Measurements from ENCODE around the gene PI4KB.
"Not testable (repeated sequence)": the region's sequence is repeated elsewhere in the genome, so short reads cannot be mapped to it uniquely, and the experiment has no call there.

Gene PI4KB

DNA sequence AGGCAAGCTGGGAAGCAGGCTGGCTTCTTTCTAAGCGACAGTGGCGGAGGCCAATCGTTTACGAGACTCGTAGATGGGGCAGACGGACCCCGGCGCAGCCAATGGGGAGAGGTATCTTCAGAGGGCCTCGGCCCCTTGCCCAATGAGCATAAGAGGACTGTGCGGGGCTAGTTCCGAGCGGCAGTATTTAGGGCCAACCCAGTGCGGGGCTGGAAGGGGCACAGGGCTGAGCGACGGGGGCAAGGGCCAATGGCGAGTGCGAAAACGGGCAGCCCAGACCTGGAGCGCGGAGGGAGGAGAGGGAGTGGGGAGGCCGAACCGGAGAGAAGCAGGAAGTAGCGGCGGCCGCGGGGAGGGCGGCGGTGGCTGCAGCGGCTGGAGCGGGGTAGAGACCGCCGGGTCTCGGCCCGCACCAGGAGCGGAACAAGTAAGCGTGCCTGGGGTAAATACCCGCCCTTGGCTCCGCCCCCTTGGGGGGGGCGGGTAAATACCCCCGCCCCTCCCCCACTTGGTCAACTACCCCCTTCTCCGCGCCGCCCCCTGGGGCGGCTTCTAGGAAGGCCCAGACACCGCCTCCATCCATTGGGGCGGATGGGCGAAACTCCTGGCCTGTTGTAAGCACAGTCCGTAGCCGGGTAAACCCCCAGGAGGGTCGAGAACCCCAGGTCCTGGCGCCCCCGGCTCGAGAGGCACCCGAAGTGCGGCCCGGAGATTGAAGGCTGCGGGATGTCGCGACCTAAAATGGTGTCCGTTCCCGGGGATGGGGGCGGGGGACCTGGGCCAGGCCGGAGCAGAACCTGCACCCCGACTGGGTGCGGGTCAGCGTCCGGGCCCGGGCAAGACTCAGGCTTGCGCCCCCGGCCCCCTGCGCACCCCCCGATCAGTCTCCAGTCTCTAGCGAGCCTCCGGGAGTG lies 45.0 kb downstream of the PI4KB start, which contains the start of gene ZNF687:
TSS of gene ZNF687 (plus strand) at position 331 of the 914 bp plus-strand sequence. CDS start 3,993 bp downstream, outside the sequence.
- Histone ChIP-seq H3K27ac (peak within 1 kb of the TSS; percentile 98), H3K9me3 (ENCODE audit: low read depth, low read length) (no peaks in the 10 kb centered on the region), H3K36me3 (ENCODE audit: insufficient read depth, low read length) (peaks cover 11% of the 10 kb centered on the region; the same call in 1 of the 2 replicates), H3K9ac (ENCODE audit: insufficient read length) (peak within 1 kb of the TSS; percentile 95), H3K4me3 (peak within 1 kb of the TSS; percentile 94)
- peak; percentile 98 for DNase-seq (ENCODE audit: low read depth, low spot score)
- TF ChIP-seq FOXP2 (optimal IDR thresholded peaks at IDR 0.05; ENCODE audit: control extremely low read depth, extremely low read length, insufficient read depth) = no peak
- peak; percentile 62 for TF ChIP-seq POLR2AphosphoS5 (IDR thresholded peaks at IDR 0.05; ENCODE audit: borderline replicate concordance, low read depth, low read length)

DNA sequence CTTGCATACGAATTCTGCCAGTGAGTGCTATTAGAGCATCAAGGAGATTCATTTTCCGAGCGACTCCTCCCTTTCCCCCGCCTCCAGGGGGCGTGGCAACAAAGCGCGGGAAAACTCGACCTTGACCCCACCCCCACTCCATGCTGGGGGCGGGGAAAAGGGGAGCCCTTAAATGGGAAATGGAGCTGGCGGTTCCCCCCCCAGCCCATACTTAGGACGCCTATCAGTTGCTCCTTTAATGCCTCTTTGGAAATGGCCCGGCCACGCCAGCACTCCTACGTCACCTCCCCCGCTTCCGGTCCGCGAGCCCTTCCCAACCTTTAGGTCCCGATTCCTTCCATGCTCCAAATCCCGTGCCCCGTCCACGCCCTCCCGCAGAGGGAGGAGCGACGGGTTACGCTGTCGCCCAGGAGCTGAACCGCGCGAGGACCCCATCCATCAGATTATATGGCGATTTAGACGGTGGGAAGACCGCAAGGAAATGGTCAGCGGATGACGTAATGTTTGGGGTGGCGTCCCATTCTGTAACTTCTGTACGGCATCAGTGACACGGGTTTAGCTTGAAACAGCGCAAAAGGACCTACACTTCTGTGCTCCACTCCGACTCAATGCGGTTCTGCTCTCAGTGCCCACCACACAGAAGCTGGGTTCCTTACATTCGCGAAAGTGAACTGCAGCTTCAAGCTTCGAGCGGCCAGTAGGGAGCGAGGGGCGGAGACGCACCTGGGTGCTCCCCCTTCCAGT lies 45.8 kb downstream of the PI4KB start:
- Histone ChIP-seq H3K4me3 (peak overlapping the region; percentile 94), H3K27ac (peak overlapping the region; percentile 98), H3K9me3 (ENCODE audit: low read depth, low read length) (no peaks in the 10 kb centered on the region), H3K36me3 (ENCODE audit: insufficient read depth, low read length) (peaks cover 4% of the 10 kb centered on the region; the same call in 1 of the 2 replicates), H3K9ac (ENCODE audit: insufficient read length) (peak overlapping the region; percentile 95)
- TF ChIP-seq POLR2AphosphoS5 (IDR thresholded peaks at IDR 0.05; ENCODE audit: borderline replicate concordance, low read depth, low read length) (peak; percentile 75), FOXP2 (optimal IDR thresholded peaks at IDR 0.05; ENCODE audit: control extremely low read depth, extremely low read length, insufficient read depth) (no peak), EZH2 (IDR thresholded peaks at IDR 0.05) (no peak)
- peak; percentile 91 for DNase-seq (ENCODE audit: low read depth, low spot score)

DNA sequence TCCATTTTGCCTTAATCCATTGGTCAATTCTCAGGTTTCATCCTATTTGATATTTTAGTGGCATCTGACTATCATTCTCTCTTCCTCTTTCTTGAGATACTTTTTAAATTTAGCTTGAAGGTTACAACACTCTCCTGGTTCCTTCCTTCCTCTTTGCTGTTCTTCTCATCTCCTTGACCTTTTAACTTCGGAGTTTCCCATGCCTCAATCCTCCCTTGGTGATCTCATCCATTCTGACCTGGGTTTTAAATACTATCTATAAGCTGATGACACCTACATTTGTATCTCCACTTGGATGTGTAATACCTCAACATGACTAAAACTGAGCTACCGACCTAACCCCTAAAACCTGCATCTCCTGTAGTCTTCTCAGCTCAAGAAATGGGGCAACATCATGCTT lies 50.0 kb downstream of the PI4KB start:
- Histone ChIP-seq H3K9ac (ENCODE audit: insufficient read length) (no peak overlapping the region), H3K4me3 (no peak overlapping the region), H3K36me3 (ENCODE audit: insufficient read depth, low read length) (no peaks in the 10 kb centered on the region), H3K9me3 (ENCODE audit: low read depth, low read length) (no peaks in the 10 kb centered on the region), H3K27ac (no peak overlapping the region)
- no peak for DNase-seq (ENCODE audit: low read depth, low spot score)
- TF ChIP-seq FOXP2 (optimal IDR thresholded peaks at IDR 0.05; ENCODE audit: control extremely low read depth, extremely low read length, insufficient read depth) (no peak), POLR2AphosphoS5 (IDR thresholded peaks at IDR 0.05; ENCODE audit: borderline replicate concordance, low read depth, low read length) (no peak), EZH2 (IDR thresholded peaks at IDR 0.05) (no peak)

DNA sequence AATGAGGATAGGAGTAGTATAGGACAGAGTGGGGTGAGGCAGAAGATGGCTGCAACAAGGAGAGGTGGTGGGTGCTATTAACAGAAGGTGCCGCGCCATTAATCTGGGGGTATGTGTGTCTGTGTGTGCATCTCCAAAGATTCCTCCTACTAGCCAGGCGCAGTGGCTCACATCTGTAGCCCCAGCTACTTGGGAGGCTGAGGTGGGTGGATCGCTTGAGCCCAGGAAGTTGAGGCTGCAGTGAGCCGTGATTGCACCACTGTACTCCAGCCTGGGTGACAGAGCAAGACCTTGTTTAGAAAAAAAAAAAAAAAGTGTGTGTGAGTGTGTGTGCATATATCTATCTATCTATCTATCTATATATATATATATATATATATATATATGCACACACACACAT lies 51.9 kb downstream of the PI4KB start:
- not testable (repeated sequence) for H3K27ac ChIP-seq; H3K4me3 ChIP-seq; H3K36me3 ChIP-seq (ENCODE audit: insufficient read depth, low read length); DNase-seq (ENCODE audit: low read depth, low spot score); H3K9me3 ChIP-seq (ENCODE audit: low read depth, low read length); H3K9ac ChIP-seq (ENCODE audit: insufficient read length)

DNA sequence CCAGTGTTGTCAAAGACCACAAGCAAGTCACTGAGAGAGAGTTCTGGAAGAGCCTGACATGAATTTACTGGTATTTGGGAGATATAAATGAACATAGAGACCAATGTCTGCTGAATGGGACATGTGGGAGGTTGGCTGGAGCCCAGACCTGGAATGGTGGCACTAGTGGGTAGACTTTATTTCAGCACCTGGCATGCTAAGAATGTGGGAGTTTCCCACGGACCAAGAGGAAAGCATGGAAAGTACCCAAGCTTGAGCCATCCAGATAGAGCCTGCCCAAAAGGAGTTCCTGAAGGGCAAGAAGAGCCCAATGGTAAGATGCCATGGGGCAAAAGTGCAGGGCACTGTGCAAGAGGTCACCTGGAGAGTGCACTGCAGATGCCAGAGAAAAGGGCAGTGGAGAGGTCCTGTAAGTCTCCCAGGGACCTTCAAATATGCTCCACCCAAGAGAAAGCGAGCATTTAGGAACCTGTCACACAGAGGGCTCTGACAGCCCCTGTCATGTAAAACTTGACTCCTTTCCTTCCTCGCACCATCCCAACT lies 53.2 kb downstream of the PI4KB start:
- TF ChIP-seq FOXP2 (optimal IDR thresholded peaks at IDR 0.05; ENCODE audit: control extremely low read depth, extremely low read length, insufficient read depth) = no peak
- no peak for DNase-seq (ENCODE audit: low read depth, low spot score)
- H3K36me3 ChIP-seq (ENCODE audit: insufficient read depth, low read length) = no peaks in the 10 kb centered on the region; the same call in 1 of the 2 replicates
- no peak overlapping the region for H3K27ac ChIP-seq
- H3K9me3 ChIP-seq (ENCODE audit: low read depth, low read length) = no peaks in the 10 kb centered on the region
- H3K4me3 ChIP-seq = no peak overlapping the region
- no peak overlapping the region for H3K9ac ChIP-seq (ENCODE audit: insufficient read length)

DNA sequence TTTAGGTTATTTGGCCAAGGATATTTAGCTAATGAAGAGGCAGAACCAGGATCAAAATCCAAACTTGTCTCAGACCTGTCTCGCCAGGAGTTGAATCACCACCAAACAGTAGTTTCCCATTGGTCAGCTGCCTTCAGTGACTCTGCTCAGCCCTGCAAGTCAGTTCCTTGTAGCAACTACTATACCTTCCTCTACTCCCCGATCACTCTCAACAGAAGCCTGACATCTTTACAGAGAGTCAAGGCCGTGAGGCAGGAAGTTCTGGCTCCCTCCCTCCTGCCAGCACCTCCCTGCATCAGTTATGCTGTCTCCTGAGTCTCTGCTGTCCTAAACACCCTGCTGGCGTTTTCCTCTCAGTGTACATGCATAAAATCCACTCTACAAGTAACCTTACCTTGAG lies 59.5 kb downstream of the PI4KB start:
- DNase-seq (ENCODE audit: low read depth, low spot score) = no peak
- no peak overlapping the region for H3K9ac ChIP-seq (ENCODE audit: insufficient read length)
- no peaks in the 10 kb centered on the region for H3K9me3 ChIP-seq (ENCODE audit: low read depth, low read length)
- TF ChIP-seq FOXP2 (optimal IDR thresholded peaks at IDR 0.05; ENCODE audit: control extremely low read depth, extremely low read length, insufficient read depth) (no peak), POLR2AphosphoS5 (IDR thresholded peaks at IDR 0.05; ENCODE audit: borderline replicate concordance, low read depth, low read length) (no peak), EZH2 (IDR thresholded peaks at IDR 0.05) (no peak)
- no peak overlapping the region for H3K4me3 ChIP-seq
- no peak overlapping the region for H3K27ac ChIP-seq
- H3K36me3 ChIP-seq (ENCODE audit: insufficient read depth, low read length) = peaks cover 48% of the 10 kb centered on the region

DNA sequence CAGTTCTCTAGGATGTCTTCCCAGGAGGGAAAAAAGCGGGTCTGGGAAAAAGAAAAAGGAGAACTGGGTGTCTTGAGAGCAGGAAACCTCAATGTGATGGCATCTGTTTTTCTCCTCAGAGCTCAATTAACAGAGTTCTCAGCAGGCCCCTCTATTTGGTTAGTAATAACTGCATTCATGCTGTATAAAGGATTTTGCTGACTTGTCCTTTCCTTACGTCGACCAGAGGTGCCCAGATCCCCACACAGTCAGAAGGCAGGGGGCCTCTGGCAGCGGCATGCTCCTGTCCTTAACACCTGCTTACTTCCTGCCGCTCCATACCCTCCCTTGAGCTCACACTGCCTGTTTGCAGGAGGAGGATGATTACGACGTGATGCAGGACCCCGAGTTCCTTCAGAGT lies 60.4 kb downstream of the PI4KB start:
- no peak for TF ChIP-seq EZH2 (IDR thresholded peaks at IDR 0.05)
- no peak for TF ChIP-seq FOXP2 (optimal IDR thresholded peaks at IDR 0.05; ENCODE audit: control extremely low read depth, extremely low read length, insufficient read depth)
- no peak for TF ChIP-seq POLR2AphosphoS5 (IDR thresholded peaks at IDR 0.05; ENCODE audit: borderline replicate concordance, low read depth, low read length)
- no peak overlapping the region for H3K4me3 ChIP-seq
- H3K36me3 ChIP-seq (ENCODE audit: insufficient read depth, low read length) = peaks cover 58% of the 10 kb centered on the region
- DNase-seq (ENCODE audit: low read depth, low spot score) = no peak
- no peak overlapping the region for H3K9ac ChIP-seq (ENCODE audit: insufficient read length)
- H3K27ac ChIP-seq = no peak overlapping the region
- no peaks in the 10 kb centered on the region for H3K9me3 ChIP-seq (ENCODE audit: low read depth, low read length)

DNA sequence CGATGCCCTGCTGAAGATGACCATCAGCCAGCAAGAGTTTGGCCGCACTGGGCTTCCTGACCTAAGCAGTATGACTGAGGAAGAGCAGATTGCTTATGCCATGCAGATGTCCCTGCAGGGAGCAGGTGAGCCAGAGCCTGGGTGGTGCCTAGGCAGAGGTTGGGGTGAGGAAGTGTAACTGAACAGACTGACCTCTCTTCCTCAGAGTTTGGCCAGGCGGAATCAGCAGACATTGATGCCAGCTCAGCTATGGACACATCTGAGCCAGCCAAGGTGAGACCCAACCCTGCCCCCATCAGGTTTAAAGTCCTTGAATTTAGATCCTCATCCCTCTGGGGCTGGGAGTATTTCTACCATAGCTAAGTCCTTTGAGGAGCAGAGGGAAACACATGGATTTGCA lies 60.9 kb downstream of the PI4KB start:
- peaks cover 58% of the 10 kb centered on the region for H3K36me3 ChIP-seq (ENCODE audit: insufficient read depth, low read length)
- no peak for DNase-seq (ENCODE audit: low read depth, low spot score)
- H3K9ac ChIP-seq (ENCODE audit: insufficient read length) = no peak overlapping the region
- no peak for TF ChIP-seq POLR2AphosphoS5 (IDR thresholded peaks at IDR 0.05; ENCODE audit: borderline replicate concordance, low read depth, low read length)
- no peak for TF ChIP-seq FOXP2 (optimal IDR thresholded peaks at IDR 0.05; ENCODE audit: control extremely low read depth, extremely low read length, insufficient read depth)
- no peak for TF ChIP-seq EZH2 (IDR thresholded peaks at IDR 0.05)
- no peak overlapping the region for H3K4me3 ChIP-seq
- no peaks in the 10 kb centered on the region for H3K9me3 ChIP-seq (ENCODE audit: low read depth, low read length)
- H3K27ac ChIP-seq = no peak overlapping the region

Data from SK-N-MC (cell line).